ENCODE data around the gene ANKS1B.

Gene ANKS1B

DNA sequence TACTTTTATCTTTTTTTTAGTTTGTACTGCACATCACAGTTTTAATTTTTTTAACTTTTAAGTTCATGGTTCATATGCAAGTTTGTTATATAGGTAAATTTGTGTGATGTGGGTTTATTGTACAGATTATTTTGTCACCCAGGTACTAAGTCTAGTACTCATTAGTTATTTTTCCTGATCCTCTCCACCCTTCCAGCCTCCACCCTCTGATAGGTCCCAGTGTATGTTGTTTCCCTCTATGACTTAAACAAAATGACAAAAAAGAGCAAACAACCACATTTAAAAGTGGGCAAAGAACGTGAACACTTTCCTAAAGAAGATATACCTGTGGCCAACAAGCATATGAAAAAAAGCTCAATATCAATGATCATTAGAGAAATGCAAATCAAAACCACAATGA lies 273.5 kb downstream of the ANKS1B start:
- H3K27ac ChIP-seq = no peak overlapping the region
- TF ChIP-seq, protein P1, sequence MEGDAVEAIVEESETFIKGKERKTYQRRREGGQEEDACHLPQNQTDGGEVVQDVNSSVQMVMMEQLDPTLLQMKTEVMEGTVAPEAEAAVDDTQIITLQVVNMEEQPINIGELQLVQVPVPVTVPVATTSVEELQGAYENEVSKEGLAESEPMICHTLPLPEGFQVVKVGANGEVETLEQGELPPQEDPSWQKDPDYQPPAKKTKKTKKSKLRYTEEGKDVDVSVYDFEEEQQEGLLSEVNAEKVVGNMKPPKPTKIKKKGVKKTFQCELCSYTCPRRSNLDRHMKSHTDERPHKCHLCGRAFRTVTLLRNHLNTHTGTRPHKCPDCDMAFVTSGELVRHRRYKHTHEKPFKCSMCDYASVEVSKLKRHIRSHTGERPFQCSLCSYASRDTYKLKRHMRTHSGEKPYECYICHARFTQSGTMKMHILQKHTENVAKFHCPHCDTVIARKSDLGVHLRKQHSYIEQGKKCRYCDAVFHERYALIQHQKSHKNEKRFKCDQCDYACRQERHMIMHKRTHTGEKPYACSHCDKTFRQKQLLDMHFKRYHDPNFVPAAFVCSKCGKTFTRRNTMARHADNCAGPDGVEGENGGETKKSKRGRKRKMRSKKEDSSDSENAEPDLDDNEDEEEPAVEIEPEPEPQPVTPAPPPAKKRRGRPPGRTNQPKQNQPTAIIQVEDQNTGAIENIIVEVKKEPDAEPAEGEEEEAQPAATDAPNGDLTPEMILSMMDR (conservative IDR thresholded peaks at IDR 0.05) = no peak

DNA sequence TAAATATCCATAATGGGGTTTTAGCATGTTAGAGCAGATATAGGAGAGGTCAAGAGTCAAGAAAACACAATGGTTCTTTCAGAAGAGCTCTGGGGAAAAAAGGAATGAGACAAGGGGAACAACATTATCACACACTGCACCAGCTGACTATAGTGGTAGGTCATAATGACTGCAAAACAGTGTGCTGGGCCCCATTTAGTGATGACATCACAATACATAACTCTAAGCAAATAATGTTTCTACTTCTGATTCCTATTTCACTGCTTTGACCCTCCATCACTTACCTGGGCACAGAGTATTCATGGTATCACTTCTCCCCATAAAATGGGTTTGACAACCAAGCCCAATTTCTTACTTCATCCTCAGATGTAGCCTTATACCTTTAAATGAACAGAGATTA lies 275.1 kb downstream of the ANKS1B start:
- no peak overlapping the region for H3K27ac ChIP-seq
- TF ChIP-seq, protein P1 (conservative IDR thresholded peaks at IDR 0.05) = no peak

GRCh38 chr12:99709116-99709515 lies 275.6 kb downstream of the ANKS1B start:
- H3K27ac ChIP-seq = no peak overlapping the region
- TF ChIP-seq, protein P1 (conservative IDR thresholded peaks at IDR 0.05) = no peak

DNA sequence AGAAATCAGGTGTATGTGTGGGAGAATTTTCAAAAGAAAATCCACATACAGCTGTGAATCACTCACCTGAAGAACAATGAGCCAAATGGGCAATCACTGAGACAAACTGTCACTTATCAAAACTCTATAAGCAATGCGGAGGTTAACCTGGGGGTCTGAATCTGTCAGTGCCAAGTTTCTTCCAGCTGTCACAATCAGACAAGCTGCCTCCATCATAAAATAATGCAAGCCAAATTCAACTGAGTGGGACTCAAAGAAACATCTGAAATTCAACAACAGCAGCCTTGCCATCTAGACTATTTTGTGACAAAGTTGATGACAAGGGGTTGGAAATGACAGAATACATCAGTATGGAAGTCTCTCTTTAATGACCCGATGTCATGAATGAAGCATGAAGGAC lies 276.9 kb downstream of the ANKS1B start:
- TF ChIP-seq, protein P1 (conservative IDR thresholded peaks at IDR 0.05) = no peak
- no peak overlapping the region for H3K27ac ChIP-seq

GRCh38 chr12:99706736-99707473 lies 277.8 kb downstream of the ANKS1B start:
- TF ChIP-seq, protein P1 (conservative IDR thresholded peaks at IDR 0.05) = no peak
- no peak overlapping the region for H3K27ac ChIP-seq

DNA sequence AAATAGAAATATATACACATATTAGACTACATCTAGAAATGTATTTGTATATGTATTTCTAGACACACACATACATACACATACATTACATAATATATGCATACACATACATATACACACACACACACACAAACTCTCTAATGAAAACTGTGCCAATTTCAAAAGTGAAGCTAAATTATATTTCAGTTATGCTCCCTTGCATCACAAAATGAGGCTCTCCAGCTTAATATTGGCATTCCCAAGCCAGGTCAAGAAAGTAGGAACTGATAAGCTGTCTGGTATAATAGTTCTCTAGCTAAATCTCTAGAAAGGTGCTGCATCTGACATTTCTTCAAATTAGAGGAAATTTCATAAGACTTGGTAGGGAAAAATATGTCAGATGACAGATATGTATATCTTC lies 280.3 kb downstream of the ANKS1B start:
- no peak overlapping the region for H3K27ac ChIP-seq
- TF ChIP-seq, protein P1 (conservative IDR thresholded peaks at IDR 0.05) = no peak

- no peak overlapping the region for H3K27ac ChIP-seq
- TF ChIP-seq, protein P1 (conservative IDR thresholded peaks at IDR 0.05) = no peak
Observed at GRCh38 chr12:99704036-99704435, 280.7 kb downstream of the ANKS1B start.

All from VCaP (cell line).